Tibial nerve (tissue), 4 donors: Measurements from ENCODE around the gene GALNT12.

ENCODE experiments used
- CTCF ChIP-seq, 5 experiments: fragments of 200-600 bp in 3 of 5; fragments of 450-650 bp in 2 of 5; sonication (generic) in 3 of 5; IDR thresholded peaks; one replicate each; pipeline ENCODE4 v1.5.1; 2016 to 2019; ENCODE audit warnings: antibody characterized with exemption in 5 of 5, mild to moderate bottlenecking in 3 of 5, moderate library complexity in 2 of 5
- EP300 ChIP-seq, 2 donors: sonication (generic); formaldehyde crosslinking; IDR thresholded peaks; one replicate each; pipeline ENCODE4 v1.6.1; 2017; ENCODE audit warnings: antibody characterized with exemption in 2 of 2, mild to moderate bottlenecking in 1 of 2
- POLR2A ChIP-seq, 2 donors: fragments of 450-650 bp; IDR thresholded peaks; one replicate each; pipeline ENCODE4 v1.6.1; 2017; ENCODE audit warnings: antibody characterized with exemption in 2 of 2, mild to moderate bottlenecking in 2 of 2, moderate library complexity in 2 of 2

GRCh38 chr9:98888801-98889421 is 81.4 kb downstream of the GALNT12 start:
- TF ChIP-seq CTCF (IDR thresholded peaks at IDR 0.05) (no peak), POLR2A (IDR thresholded peaks at IDR 0.05) (no peak), EP300 (IDR thresholded peaks at IDR 0.05) (no peak)
